Mucosa of stomach (tissue), 1 donor: ENCODE results near the gene CAB39.

ENCODE experiments used
- H3K27me3 ChIP-seq: one replicate; pipeline ENCODE4 v1.7.0; 2013; ENCODE audit warnings: mild to moderate bottlenecking, low read length; ENCODE audit not compliant: control insufficient read depth, insufficient read depth
- H3K36me3 ChIP-seq: one replicate; pipeline ENCODE4 v1.7.0; 2013; ENCODE audit warnings: low read length; ENCODE audit not compliant: control insufficient read depth, insufficient read depth
- H3K4me1 ChIP-seq: one replicate; pipeline ENCODE4 v1.7.0; 2013; ENCODE audit warnings: mild to moderate bottlenecking, low read length; ENCODE audit not compliant: control insufficient read depth, insufficient read depth
- H3K4me3 ChIP-seq: one replicate; pipeline ENCODE4 v1.7.0; 2013; ENCODE audit warnings: low read length
- H3K9ac ChIP-seq: one replicate; pipeline ENCODE4 v1.7.0; 2013; ENCODE audit warnings: mild to moderate bottlenecking, low read length, moderate library complexity
- H3K9me3 ChIP-seq: one replicate; pipeline ENCODE4 v1.7.0; 2013; ENCODE audit warnings: mild to moderate bottlenecking, low read length, moderate library complexity; ENCODE audit not compliant: control insufficient read depth
- donor health status: Pancreatic carcinoma.

The CAB39 gene

DNA sequence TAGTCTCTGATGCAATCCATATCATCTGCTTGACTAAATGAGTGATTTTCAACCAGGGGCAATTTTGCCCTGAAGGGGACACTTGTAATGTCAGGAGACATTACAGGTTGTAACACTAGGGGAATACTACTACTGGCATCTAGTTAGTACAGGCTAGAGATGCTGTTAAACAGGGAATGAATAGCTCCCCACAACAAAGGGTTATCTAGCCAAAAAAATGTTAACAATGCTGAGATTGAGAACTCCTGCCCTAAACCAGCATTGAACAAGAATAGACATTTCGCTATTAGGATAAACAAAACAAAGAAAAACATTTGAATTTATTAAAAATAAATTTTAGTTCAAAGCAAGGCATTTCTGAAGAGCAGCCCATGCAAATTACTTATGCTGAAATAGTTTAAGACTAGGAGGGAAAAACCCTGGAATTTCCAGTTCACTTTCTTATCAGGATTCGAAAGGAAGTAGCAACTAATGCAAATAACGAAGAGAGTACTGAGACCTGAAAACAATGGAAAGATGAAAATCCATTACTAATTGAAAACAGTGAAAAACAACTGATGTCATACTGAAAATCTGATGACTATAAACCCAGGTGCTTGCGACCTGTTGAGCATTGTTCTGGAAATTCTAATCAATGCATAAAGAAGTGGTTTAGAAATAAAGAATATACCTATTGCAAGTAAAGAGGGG lies 53.1 kb downstream of the CAB39 start:
- H3K4me1 ChIP-seq = peaks cover 11% of the 10 kb centered on the region
- H3K4me3 ChIP-seq = no peak overlapping the region
- H3K9me3 ChIP-seq = no peaks in the 10 kb centered on the region
- no peak overlapping the region for H3K9ac ChIP-seq
- no peaks in the 10 kb centered on the region for H3K27me3 ChIP-seq
- no peaks in the 10 kb centered on the region for H3K36me3 ChIP-seq

DNA sequence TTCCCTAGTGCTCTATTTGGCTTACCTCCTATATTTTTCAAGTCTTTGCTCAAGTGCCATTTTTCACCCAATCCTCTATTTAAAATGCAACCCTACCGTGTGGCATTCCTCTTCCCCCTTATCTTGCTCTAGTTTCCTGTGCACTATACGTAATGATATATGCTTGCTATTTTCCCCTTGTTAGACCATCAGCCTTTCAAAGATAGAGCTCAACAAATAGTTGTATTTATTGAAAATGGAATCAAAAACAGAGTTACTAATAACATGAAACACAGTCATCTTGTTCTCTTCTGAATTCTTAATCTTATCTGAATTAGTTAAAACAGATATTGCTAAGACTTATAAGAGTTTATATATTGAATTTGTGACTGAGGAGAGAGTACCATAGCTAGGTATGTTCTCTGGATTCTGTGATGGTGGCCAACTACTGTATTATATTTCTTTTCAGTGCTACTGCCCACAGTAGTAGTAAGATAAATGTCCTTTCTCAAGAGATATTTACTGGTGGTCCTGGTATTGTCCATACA lies 55.3 kb downstream of the CAB39 start:
- no peak overlapping the region for H3K9ac ChIP-seq
- H3K4me3 ChIP-seq = no peak overlapping the region
- no peaks in the 10 kb centered on the region for H3K27me3 ChIP-seq
- no peaks in the 10 kb centered on the region for H3K9me3 ChIP-seq
- H3K4me1 ChIP-seq = peaks cover 11% of the 10 kb centered on the region
- H3K36me3 ChIP-seq = no peaks in the 10 kb centered on the region

DNA sequence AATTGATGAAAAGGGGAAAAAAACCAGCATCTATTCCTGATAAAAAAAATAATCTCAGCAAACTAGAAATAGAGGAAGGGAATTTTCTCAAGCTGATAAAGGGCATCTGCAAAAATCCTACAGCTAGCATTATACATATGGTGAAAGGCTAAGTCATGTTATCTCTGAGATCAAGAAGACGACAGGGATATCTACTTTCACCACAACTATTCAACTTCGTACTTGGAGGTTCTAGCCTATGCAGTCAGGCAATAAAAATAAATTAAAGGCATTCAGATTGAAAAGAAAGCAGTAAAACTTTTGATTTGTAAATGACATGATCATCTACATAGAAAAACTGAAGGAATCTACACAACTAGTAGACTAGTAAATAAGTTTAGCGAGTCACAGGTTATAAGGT lies 58.2 kb downstream of the CAB39 start:
- no peaks in the 10 kb centered on the region for H3K36me3 ChIP-seq
- no peak overlapping the region for H3K4me3 ChIP-seq
- H3K9ac ChIP-seq = no peak overlapping the region
- no peaks in the 10 kb centered on the region for H3K27me3 ChIP-seq
- H3K9me3 ChIP-seq = no peaks in the 10 kb centered on the region
- H3K4me1 ChIP-seq = peaks cover 12% of the 10 kb centered on the region

DNA sequence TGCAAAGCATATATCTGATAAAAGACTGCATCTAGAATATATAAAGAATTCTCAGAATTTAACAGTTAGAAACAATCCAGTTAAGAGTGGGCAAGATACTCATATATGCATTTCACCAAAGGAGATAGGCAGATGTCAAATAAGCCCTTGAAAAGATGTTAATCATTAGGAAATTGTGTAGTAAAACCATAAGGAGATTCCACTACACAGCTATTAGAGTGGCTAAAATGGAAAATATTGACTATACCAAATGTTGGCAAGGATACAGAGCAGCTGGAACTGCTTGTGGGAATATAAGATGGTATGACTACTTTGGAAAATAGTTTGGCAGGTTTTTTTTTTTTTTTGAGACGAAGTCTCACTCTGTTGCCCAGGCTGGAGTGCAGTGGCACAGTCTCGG lies 59.5 kb downstream of the CAB39 start:
- no peak overlapping the region for H3K4me3 ChIP-seq
- H3K27me3 ChIP-seq = no peaks in the 10 kb centered on the region
- H3K9me3 ChIP-seq = no peaks in the 10 kb centered on the region
- H3K4me1 ChIP-seq = peaks cover 9% of the 10 kb centered on the region
- H3K9ac ChIP-seq = no peak overlapping the region
- no peaks in the 10 kb centered on the region for H3K36me3 ChIP-seq

DNA sequence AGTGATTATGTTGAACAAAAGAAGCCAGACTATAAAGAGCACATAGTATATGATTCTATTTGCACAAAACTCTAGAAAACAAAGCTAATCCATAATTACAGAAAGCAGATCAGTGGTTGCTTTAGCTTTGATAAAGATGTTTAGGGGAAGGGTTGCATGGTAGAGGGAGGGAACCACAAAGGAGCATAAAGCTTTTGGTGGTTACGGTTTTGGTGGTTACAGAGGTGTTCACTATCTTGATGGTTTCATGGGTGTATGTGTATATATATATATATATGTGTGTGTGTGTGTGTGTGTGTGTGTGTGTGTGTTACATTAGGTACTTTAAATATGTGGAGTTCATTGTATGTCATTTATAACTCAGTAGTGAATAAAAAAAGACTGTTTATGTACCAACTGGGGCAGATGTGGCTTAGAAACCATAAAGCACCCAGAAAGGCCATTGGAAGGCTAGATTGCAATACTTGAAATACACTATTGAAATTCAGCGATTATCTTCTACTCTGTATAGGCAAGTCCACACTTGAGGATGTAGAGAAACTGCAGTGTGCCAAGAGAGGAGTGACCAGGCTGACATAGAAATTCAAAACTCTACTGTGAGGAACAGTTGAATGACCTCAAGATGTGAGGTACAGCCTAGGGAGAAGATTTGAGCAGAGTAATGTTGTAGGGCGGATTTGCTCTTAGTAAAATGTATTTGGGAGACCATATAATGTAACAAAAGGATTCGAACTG lies 60.6 kb downstream of the CAB39 start:
- Histone ChIP-seq H3K27me3 (no peaks in the 10 kb centered on the region), H3K36me3 (no peaks in the 10 kb centered on the region), H3K4me3 (no peak overlapping the region), H3K9me3 (no peaks in the 10 kb centered on the region), H3K4me1 (peaks cover 13% of the 10 kb centered on the region), H3K9ac (no peak overlapping the region)

DNA sequence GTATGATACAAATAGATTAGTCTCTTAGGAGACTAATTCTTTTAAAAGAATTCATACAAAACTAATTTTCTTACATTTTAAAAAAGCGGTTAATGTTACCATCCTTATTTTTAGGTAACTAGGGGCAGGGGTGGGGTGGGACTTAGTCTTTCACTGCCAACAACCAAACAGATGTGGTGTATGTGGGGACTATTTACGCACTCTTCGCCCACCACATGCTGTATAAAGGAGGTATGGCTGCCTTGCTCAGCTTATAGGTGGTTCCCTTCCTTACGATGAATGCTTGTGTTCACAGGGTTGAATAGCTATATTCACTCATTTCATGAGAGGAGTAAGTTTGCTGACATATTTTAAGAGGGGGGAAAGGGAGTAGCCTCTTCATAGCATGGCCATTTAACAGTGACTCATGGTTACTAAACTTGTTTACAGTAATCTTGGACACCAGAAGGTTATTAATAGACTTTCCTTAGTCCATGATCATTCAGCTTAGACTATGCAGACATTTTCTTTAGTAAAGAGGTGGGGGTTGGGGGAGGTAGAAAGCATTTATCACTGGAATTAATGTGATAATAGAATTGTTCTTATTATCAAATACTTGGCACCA lies 61.8 kb downstream of the CAB39 start:
- Histone ChIP-seq H3K9me3 (no peaks in the 10 kb centered on the region), H3K9ac (no peak overlapping the region), H3K4me3 (peak overlapping the region; percentile 34), H3K27me3 (no peaks in the 10 kb centered on the region), H3K4me1 (peaks cover 13% of the 10 kb centered on the region), H3K36me3 (no peaks in the 10 kb centered on the region)

DNA sequence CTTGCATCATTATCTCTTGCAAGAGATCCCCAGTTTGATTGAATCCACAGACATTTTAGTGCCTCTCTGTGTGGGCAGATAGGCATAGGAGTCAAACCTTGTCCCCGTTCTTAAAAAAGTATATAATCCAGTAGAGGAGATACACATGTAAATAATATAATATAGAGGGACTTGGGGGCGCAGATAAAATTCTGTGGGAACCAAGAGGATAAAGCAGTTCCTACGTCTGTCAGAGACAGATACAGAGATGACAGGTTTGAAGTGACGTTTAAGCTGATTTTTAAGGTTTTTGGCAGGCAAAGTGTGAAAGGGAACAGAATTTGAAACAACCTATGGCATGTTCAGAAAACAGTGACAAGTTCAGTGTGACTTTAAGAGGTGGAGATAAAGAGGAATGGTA lies 63.1 kb downstream of the CAB39 start:
- no peak overlapping the region for H3K4me3 ChIP-seq
- no peak overlapping the region for H3K9ac ChIP-seq
- no peaks in the 10 kb centered on the region for H3K27me3 ChIP-seq
- H3K9me3 ChIP-seq = no peaks in the 10 kb centered on the region
- H3K4me1 ChIP-seq = peaks cover 13% of the 10 kb centered on the region
- no peaks in the 10 kb centered on the region for H3K36me3 ChIP-seq

DNA sequence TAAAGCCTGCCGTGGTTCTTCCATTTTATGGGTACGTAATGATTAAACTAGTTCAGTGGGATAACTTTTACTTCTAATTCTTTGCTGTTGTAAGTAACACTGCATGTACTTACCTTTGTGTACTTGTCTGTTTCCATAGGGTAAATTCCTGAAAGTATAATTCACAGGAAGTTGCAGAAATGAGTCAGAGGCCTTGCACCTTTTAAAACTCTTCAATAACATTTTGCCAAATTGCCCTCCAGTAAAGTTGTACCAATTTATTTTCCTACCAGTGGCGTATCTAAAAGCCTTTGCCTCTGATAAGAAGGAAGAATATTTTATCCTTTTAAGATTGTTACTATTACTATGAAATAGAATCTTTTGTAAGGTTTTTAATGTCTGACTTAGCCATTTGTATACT lies 65.1 kb downstream of the CAB39 start:
- H3K9me3 ChIP-seq = no peaks in the 10 kb centered on the region
- H3K4me3 ChIP-seq = no peak overlapping the region
- H3K27me3 ChIP-seq = no peaks in the 10 kb centered on the region
- H3K36me3 ChIP-seq = no peaks in the 10 kb centered on the region
- H3K9ac ChIP-seq = no peak overlapping the region
- H3K4me1 ChIP-seq = peaks cover 22% of the 10 kb centered on the region

DNA sequence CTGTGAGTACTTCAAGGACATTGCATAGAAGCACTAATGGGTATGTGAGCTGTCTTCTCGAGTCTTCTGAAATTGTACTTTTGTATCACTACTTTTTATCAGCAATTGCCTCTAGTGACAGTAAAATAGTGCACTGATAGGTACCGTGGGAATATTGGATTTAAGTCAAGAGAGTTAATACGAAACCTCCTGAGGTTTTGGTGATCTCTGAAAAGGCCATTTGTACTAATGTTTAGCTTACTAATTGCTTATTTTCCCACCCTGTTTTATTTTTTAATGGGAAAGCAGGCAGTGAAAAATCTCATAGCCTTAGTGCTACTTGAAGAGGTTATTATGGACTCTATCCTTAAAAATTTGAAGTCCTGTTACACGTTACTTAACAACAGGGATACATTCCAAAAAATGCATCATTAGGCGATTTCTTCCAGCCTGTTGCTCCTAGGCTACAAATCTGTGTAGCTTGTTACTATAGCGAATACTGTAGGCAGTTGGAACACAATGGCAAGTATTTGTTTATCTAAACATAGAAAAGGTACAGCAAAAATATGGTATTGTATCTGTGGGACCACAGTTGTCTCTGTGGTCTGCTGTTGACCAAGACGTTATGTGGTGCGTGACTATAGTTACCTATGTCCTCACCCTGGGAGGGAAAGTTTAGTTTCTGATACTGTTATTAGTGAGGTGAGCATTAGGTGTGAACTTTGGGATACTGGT lies 65.9 kb downstream of the CAB39 start:
- no peak overlapping the region for H3K9ac ChIP-seq
- H3K9me3 ChIP-seq = no peaks in the 10 kb centered on the region
- no peak overlapping the region for H3K4me3 ChIP-seq
- H3K4me1 ChIP-seq = peaks cover 22% of the 10 kb centered on the region
- H3K36me3 ChIP-seq = no peaks in the 10 kb centered on the region
- no peaks in the 10 kb centered on the region for H3K27me3 ChIP-seq

DNA sequence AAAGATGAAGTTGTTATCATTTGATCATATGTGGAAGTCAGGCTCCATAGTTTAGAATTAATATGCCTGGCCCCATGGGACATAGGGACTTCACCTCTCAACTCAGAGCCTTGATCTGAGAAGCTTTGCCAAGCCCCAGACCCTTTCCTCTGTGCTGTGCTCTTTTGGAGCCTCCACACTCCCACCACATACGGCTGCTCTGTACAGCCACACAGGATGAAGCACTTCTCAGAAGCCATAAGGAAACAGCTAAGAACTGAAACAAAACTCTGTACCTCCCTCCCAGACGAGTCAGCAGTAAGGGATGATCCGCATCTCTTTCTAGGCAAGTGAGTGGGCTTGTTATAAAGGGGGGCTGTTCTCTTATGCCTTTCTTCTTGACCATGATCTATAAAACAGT lies 66.5 kb downstream of the CAB39 start:
- H3K4me1 ChIP-seq = peaks cover 22% of the 10 kb centered on the region
- H3K27me3 ChIP-seq = no peaks in the 10 kb centered on the region
- no peak overlapping the region for H3K9ac ChIP-seq
- no peak overlapping the region for H3K4me3 ChIP-seq
- no peaks in the 10 kb centered on the region for H3K9me3 ChIP-seq
- H3K36me3 ChIP-seq = no peaks in the 10 kb centered on the region

DNA sequence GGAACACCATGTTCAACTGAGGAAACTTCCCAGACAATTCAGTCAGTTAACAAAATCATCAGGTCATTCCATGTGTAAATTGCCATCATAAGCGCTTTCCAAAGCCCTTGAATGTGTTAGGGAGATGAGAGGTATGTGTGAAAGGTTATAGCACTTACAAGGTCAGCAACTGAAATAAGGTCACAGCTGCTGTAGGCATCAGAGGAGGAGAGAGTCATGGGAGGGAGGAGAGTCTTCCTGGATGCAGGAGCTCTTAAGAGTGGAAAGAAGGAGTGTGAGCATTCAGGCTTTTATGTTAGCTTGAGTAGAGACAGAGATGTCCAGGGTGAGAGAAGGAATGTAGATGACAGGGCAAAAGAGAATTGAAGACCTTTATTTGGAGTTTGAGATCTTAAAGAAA lies 67.0 kb downstream of the CAB39 start:
- Histone ChIP-seq H3K9ac (no peak overlapping the region), H3K9me3 (no peaks in the 10 kb centered on the region), H3K36me3 (no peaks in the 10 kb centered on the region), H3K27me3 (no peaks in the 10 kb centered on the region), H3K4me3 (no peak overlapping the region), H3K4me1 (peaks cover 18% of the 10 kb centered on the region)
